ENCODE results near the gene HLA-DMA. TPM values are rescaled to one million over a fixed set of nuclear protein-coding genes. Genes with fewer than 3 reads are reported as not detected.

The HLA-DMA gene
- total and polyA plus RNA-seq, 4 donors = 6.2 to 15.1 (median 8.9) TPM

- TF ChIP-seq RAD21 (IDR thresholded peaks at IDR 0.05) = peak; percentile 86 to 92
- TF ChIP-seq FOXA1 (IDR thresholded peaks at IDR 0.05) = no peak
- TF ChIP-seq HNF4A (conservative IDR thresholded peaks at IDR 0.05) = peak in 1 of 2 donors; percentile 10
- TF ChIP-seq TAF1 (conservative IDR thresholded peaks at IDR 0.05) = no peak
- TF ChIP-seq CTCF (IDR thresholded peaks at IDR 0.05; ENCODE audit: low read depth, low read length, missing input control) = peak; percentile 87
- Histone ChIP-seq H3K4me3 (ENCODE audit: low read depth in 1 of 3, low read length in 3 of 3) (no peak overlapping the region), H3K9ac (ENCODE audit: low read depth in 1 of 2, low read length in 2 of 2) (no peak overlapping the region), H3K27me3 (ENCODE audit: control insufficient read depth in 4 of 4, insufficient read depth in 4 of 4, low read length in 3 of 4) (no peaks in the 10 kb centered on the region), H3K9me3 (ENCODE audit: control insufficient read depth in 4 of 4, low read length in 3 of 4) (no peaks in the 10 kb centered on the region), H3K4me1 (ENCODE audit: control insufficient read depth in 4 of 4, insufficient read depth in 4 of 4, low read length in 3 of 4) (no peaks in the 10 kb centered on the region), H3K27ac (ENCODE audit: low read depth in 1 of 2, low read length in 2 of 2) (no peak overlapping the region), H3K36me3 (ENCODE audit: control insufficient read depth in 4 of 4, insufficient read depth in 3 of 4, low read depth in 1 of 4, low read length in 3 of 4) (no peaks in the 10 kb centered on the region)
- peak; percentile 86 for DNase-seq (ENCODE audit: low spot score)
- WGBS = 1% methylated on average over 3 of the region's 3 CpGs
These were observed 19.2 kb downstream of the HLA-DMA start for GRCh38 chr6:32933661-32934085.

GRCh38 chr6:32932132-32932868 lies 20.6 kb downstream of the HLA-DMA start:
- H3K27me3 ChIP-seq (ENCODE audit: control insufficient read depth in 4 of 4, insufficient read depth in 4 of 4, low read length in 3 of 4) = no peaks in the 10 kb centered on the region
- H3K4me1 ChIP-seq (ENCODE audit: control insufficient read depth in 4 of 4, insufficient read depth in 4 of 4, low read length in 3 of 4) = no peaks in the 10 kb centered on the region
- no peak overlapping the region for H3K9ac ChIP-seq (ENCODE audit: low read depth in 1 of 2, low read length in 2 of 2)
- no peak for DNase-seq (ENCODE audit: low spot score)
- H3K27ac ChIP-seq (ENCODE audit: low read depth in 1 of 2, low read length in 2 of 2) = no peak overlapping the region
- no peak overlapping the region for H3K4me3 ChIP-seq (ENCODE audit: low read depth in 1 of 3, low read length in 3 of 3)
- WGBS = 83% methylated on average over 7 of the region's 7 CpGs
- H3K36me3 ChIP-seq (ENCODE audit: control insufficient read depth in 4 of 4, insufficient read depth in 3 of 4, low read depth in 1 of 4, low read length in 3 of 4) = no peaks in the 10 kb centered on the region
- TF ChIP-seq CTCF (IDR thresholded peaks at IDR 0.05; ENCODE audit: low read depth, low read length, missing input control) = no peak
- TF ChIP-seq MAX (IDR thresholded peaks at IDR 0.05) = no peak
- TF ChIP-seq HNF4A (conservative IDR thresholded peaks at IDR 0.05) = no peak
- TF ChIP-seq EGR1 (IDR thresholded peaks at IDR 0.05; ENCODE audit: low read depth in 2 of 2) = no peak
- TF ChIP-seq SP1 (IDR thresholded peaks at IDR 0.05) = no peak
- no peak for TF ChIP-seq NR2F2 (IDR thresholded peaks at IDR 0.05)
- TF ChIP-seq FOXA2 (IDR thresholded peaks at IDR 0.05) = no peak
- TF ChIP-seq TAF1 (conservative IDR thresholded peaks at IDR 0.05) = no peak
- no peak for TF ChIP-seq ATF3 (IDR thresholded peaks at IDR 0.05)
- TF ChIP-seq ZBTB33 (IDR thresholded peaks at IDR 0.05) = no peak
- no peak for TF ChIP-seq GABPA (IDR thresholded peaks at IDR 0.05 in 1 of 2, conservative IDR thresholded peaks at IDR 0.05 in 1 of 2)
- no peak for TF ChIP-seq FOXA1 (IDR thresholded peaks at IDR 0.05)
- no peak for TF ChIP-seq RAD21 (IDR thresholded peaks at IDR 0.05)
- TF ChIP-seq JUND (IDR thresholded peaks at IDR 0.05) = no peak
- TF ChIP-seq RXRA (IDR thresholded peaks at IDR 0.05) = no peak
- TF ChIP-seq HNF4G (IDR thresholded peaks at IDR 0.05) = no peak
- TF ChIP-seq YY1 (IDR thresholded peaks at IDR 0.05) = no peak
- TF ChIP-seq REST (IDR thresholded peaks at IDR 0.05) = no peak
- no peaks in the 10 kb centered on the region for H3K9me3 ChIP-seq (ENCODE audit: control insufficient read depth in 4 of 4, low read length in 3 of 4)

Data from liver (tissue), 9 donors.